GM12873 (cell line): ENCODE measurements around the gene PKD2L2.
A peak's percentile ranks its signal among the peaks of the same experiment; 100 is the strongest.

Experiments
- TF ChIP-seq, protein P1 (sequence below): IDR thresholded peaks from 2 replicates; pipeline ENCODE4 v1.5.1; 2012; ENCODE audit warnings: low read depth, mild to moderate bottlenecking, moderate library complexity, low read length, control low read depth; ENCODE audit not compliant: insufficient read depth; ENCODE audit errors: missing control alignments

PKD2L2 gene

DNA sequence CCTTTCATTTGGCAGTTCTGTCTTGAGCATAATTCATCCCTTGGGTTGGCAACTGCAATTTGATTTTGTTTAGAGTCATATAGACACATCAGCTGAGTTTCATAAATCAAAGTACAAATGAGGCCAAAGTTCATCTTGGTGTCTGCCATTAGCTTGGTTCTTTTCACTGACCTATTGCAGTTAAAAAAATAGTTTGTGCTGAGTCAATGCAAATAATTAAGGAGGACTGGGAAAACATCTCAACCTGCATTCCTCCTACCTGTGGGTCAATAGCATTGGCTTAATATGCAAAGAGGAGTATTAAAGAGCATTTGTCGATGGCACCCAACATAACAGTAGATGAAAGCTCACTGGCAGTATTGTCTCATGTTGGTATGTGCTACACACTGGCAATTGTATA is 1.6 kb downstream of the PKD2L2 start:
- TF ChIP-seq, protein P1, sequence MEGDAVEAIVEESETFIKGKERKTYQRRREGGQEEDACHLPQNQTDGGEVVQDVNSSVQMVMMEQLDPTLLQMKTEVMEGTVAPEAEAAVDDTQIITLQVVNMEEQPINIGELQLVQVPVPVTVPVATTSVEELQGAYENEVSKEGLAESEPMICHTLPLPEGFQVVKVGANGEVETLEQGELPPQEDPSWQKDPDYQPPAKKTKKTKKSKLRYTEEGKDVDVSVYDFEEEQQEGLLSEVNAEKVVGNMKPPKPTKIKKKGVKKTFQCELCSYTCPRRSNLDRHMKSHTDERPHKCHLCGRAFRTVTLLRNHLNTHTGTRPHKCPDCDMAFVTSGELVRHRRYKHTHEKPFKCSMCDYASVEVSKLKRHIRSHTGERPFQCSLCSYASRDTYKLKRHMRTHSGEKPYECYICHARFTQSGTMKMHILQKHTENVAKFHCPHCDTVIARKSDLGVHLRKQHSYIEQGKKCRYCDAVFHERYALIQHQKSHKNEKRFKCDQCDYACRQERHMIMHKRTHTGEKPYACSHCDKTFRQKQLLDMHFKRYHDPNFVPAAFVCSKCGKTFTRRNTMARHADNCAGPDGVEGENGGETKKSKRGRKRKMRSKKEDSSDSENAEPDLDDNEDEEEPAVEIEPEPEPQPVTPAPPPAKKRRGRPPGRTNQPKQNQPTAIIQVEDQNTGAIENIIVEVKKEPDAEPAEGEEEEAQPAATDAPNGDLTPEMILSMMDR, result no peak

DNA sequence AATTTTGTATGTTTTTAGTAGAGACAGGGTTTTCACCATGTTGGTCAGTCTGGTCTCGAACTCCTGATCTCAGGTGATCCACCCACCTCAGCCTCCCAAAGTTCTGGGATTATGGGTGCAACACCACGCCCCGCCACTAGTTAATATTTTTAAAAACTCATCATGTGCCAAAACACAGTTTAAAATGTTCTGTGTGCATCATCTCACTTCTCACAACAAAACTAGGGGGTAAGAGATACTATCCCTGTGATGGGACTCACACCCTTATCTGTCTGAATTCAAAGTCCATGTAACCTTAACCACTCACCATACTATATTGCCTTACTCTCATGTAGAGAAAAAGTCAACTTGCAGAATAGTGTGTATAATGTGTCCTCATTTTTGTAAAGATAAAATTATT is 2.6 kb downstream of the PKD2L2 start:
- TF ChIP-seq, protein P1, result peak; percentile 24

DNA sequence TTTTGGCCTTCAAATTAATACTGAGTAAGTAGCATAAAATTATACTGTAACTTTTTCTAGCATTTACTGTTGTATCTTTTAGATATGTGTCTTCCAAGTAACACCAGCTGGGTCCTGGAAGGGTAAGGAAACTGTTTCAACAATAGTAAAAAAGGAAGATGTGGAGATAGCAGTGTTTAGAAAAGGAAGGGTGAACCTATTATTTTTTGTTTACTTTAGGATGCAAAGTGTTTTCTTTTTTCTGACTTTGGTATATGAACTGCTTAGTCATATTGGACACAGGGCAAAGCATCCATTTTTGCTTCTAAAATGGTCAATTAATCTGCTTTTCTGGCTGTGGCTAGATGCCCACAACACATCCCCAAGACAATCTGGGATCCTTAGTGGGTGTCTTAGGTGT is 5.3 kb downstream of the PKD2L2 start:
- TF ChIP-seq, protein P1, result no peak

DNA sequence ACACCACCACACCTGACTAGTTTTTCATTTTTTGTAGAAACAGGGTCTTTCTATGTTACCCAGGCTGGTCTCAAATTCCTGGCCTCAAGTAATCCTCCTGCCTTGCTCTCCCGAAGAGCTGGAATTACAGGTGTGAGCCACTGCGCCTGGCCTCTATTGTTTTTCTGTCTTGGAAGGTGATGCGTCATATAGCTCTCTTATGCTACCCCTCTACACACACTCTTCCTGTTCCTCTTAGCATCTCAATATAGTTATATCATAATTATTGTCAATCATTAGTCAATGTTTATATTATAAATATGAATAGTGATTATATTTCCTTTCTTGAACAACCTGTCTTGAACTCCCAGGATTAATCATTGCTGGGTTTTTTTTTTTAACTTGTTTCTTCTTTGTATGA is 7.3 kb downstream of the PKD2L2 start:
- TF ChIP-seq, protein P1, result no peak

DNA sequence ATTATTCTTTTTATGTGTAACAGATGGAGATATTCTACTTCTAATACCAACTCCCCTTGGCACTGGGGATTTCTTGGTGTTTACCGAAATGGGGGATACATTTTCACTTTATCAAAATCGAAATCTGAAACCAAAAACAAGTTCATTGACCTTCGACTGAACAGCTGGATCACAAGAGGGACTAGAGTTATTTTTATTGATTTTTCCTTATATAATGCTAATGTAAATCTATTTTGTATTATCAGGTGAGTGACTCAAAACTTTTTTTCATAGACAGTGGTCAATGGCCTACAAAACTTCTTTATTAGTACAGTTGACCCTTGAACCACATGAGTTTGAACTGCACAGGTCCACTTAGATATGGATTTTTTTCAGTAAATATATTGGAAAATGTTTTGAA is 10.2 kb downstream of the PKD2L2 start:
- TF ChIP-seq, protein P1, result no peak

DNA sequence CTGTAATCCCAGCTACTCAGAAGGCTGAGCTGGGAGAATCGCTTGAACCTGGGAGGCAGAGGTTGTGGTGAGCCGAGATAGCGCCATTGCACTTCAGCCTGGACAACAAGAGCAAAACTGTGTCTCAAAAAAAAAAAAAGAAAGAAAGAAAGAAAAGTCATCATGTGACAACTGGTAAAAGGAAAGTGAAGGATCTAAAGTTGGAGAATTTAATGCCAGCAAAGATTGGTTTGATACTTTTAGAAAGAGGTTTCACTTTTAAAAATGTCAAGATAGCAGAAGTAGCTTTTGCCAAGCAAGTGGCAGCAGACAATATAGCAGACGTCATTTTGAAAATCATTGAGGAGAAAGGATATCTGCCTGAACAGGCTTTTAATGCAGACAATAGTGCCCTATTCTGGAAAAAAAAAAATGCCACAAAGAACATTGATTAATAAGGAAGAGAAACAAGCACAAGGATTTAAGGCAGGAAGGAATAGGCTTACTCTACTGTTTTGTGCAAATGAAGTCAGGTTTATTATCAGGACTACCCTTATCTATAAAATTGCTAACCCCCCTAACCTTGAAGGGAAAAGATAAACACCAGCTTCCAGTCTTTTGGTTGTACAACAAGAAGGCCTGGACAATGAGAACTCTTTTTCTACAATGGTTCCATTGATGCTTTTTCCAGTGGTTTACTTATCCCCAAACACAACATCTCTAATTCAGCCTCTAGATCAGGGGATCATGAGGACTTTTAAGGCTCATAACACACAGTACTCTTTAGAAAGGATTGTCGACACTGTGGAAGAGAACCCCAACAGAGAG is 12.0 kb downstream of the PKD2L2 start:
- TF ChIP-seq, protein P1, result no peak

DNA sequence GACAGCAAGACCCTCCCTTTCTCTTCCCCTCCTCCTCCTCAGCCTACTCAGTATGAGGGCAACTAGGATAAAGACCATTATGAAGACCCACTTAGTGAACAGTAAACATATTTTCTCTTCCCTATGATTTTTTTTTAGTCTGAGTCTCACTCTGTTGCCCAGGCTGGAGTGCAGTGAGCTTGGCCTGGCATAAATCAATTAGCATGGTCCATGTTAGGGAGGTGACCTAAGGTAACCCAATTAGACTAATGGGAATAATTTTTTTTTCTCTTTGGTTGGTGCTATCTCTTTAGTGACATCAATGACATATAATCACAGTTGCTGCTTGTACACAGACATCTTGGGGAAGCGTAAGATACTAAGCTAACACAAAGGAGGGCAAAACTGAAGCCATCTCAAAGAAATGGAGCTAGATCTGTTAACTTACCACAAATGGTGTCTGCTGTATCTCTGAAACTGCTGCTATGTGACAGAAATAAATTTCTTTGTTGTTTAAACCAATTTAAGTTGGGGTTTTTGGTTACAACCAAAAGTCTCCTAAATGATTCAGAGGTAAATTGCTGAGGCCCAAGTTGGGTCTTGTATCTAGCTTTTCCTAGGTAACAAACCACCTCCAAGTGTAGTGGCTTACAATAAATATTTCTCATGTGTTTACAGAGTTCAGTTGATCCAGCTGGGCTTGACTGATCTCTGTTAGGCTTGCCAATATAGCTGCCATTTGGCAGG is 13.3 kb downstream of the PKD2L2 start:
- TF ChIP-seq, protein P1, result no peak
